Activated T-cell treated with anti-CD3 and anti-CD28 coated beads, Interleukin-2, amount 50 U/mL, for 72 hours (primary cell): ENCODE results near the gene PASK. TPM values are rescaled to one million over a fixed set of nuclear protein-coding genes. Genes with fewer than 3 reads are reported as not detected.
A peak's percentile ranks its signal among the peaks of the same experiment; 100 is the strongest.

ENCODE experiments used
- ATAC-seq, 2 donors: fragments of 150-1000 bp; cut with Tn5 transposase; replicated peaks in 1 of 2; 2 replicates each; pipeline ENCODE4 v1.10.0; 2021; ENCODE audit warnings: moderate library complexity in 2 of 2, mild to moderate bottlenecking in 1 of 2
- DNase-seq, 2 donors: peaks; one replicate each; pipeline ENCODE4 v3.0.0; 2021 to 2022; ENCODE audit warnings: mixed read lengths in 1 of 2
- H3K27ac Mint-ChIP-seq: one replicate; pipeline ENCODE4 v1.8.0; 2022; ENCODE audit warnings: mild to moderate bottlenecking, moderate library complexity, mixed read lengths
- H3K27me3 Mint-ChIP-seq: one replicate; pipeline ENCODE4 v1.8.0; 2022; ENCODE audit warnings: low read depth, mixed read lengths
- H3K36me3 Mint-ChIP-seq, 2 donors: one replicate each; pipeline ENCODE4 v1.8.0; 2022; ENCODE audit warnings: mixed read lengths in 2 of 2, mild to moderate bottlenecking in 1 of 2; ENCODE audit not compliant: insufficient read depth in 2 of 2
- H3K4me1 Mint-ChIP-seq: one replicate; pipeline ENCODE4 v1.8.0; 2022; ENCODE audit warnings: low read depth, mixed read lengths
- H3K4me3 Mint-ChIP-seq, 2 donors: one replicate each; pipeline ENCODE4 v1.8.0; 2022; ENCODE audit warnings: mild to moderate bottlenecking in 2 of 2, mixed read lengths in 2 of 2, moderate library complexity in 2 of 2
- H3K9me3 Mint-ChIP-seq, 2 donors: one replicate each; pipeline ENCODE4 v1.8.0; 2022; ENCODE audit warnings: mixed read lengths in 2 of 2
- total RNA-seq, 2 donors: library from RNA; stranded (reverse); gene quantifications; one replicate each; pipeline ENCODE4 v1.2.3, GENCODE V29; 2022

The PASK gene
- total RNA-seq, 2 donors from 2014 or later: 123 to 171 TPM

DNA sequence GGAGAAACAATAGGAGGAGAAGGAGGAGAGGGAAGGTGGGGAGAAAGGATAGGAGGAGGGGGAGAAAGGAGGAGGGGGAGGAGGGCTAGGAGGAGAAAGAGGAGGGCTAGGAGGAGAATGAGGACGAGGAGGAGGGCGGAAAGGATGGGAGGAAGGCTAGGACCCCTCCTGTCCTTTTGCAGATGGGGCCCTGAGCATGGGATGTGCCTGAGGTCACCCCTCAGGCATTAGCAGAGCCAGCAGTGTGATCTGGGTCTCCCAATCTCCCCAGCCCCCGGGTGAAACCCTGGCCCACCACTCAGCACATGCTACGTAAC, 38.6 kb upstream of the PASK start:
- H3K4me1 Mint-ChIP-seq: no peaks in the 10 kb centered on the region
- H3K27ac Mint-ChIP-seq: no peak overlapping the region
- no peak overlapping the region for H3K4me3 Mint-ChIP-seq
- H3K9me3 Mint-ChIP-seq: no peaks in the 10 kb centered on the region
- H3K36me3 Mint-ChIP-seq: no peaks in the 10 kb centered on the region
- no peaks in the 10 kb centered on the region for H3K27me3 Mint-ChIP-seq
- DNase-seq (no peak), ATAC-seq (no peak)

DNA sequence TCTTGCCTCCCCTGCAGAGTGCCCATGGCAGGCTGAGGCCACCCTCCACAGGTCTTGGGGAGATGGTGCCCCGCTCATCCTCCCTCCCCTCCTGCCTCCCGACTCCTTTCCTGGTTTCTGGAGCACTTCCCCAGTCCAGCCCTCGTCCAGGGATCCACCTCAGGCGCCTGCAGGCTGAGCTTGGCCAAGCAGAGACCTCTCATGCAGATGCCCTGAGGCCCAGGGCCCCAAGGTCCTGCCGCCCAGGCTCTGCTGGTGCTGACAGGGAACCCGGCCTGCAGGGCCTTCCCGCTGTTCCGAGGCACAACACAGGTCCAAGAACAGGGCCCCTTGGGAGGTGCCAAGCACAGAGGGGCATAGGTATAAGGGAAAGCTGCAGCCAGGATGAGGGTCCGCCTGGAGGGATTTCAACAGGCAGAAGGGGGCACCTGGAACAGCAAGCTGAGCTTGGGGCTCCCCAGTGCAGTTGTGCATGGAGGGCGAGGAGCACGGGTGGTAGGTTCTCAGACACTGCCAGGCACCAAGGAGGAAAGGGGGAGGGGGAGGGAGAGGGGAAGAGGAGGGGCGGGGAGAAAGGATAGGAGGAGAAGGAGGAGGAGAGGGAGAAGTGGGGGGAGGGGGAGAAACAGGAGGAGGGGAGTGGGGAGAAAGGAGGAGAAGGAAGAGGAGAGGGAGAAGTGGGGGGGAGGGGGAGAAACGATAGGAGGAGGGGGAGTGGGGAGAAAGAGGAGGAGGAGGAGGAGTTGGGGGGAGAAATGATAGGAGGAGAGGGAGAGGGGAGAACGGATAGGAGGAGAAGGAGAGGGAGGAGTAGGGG, 38.0 kb upstream of the PASK start:
- no peaks in the 10 kb centered on the region for H3K9me3 Mint-ChIP-seq
- H3K27me3 Mint-ChIP-seq: no peaks in the 10 kb centered on the region
- H3K4me3 Mint-ChIP-seq: no peak overlapping the region
- H3K4me1 Mint-ChIP-seq: no peaks in the 10 kb centered on the region
- no peak for ATAC-seq
- no peak for DNase-seq
- no peak overlapping the region for H3K27ac Mint-ChIP-seq
- no peaks in the 10 kb centered on the region for H3K36me3 Mint-ChIP-seq

GRCh38 chr2:241185961-241186360, 36.7 kb upstream of the PASK start:
- no peak for ATAC-seq
- H3K27me3 Mint-ChIP-seq: no peaks in the 10 kb centered on the region
- DNase-seq: no peak
- no peaks in the 10 kb centered on the region for H3K4me1 Mint-ChIP-seq
- H3K27ac Mint-ChIP-seq: no peak overlapping the region
- H3K4me3 Mint-ChIP-seq: no peak overlapping the region
- no peaks in the 10 kb centered on the region for H3K36me3 Mint-ChIP-seq
- H3K9me3 Mint-ChIP-seq: no peaks in the 10 kb centered on the region

GRCh38 chr2:241184901-241185300, 35.6 kb upstream of the PASK start:
- H3K9me3 Mint-ChIP-seq: no peaks in the 10 kb centered on the region
- no peak overlapping the region for H3K27ac Mint-ChIP-seq
- no peaks in the 10 kb centered on the region for H3K27me3 Mint-ChIP-seq
- no peak for DNase-seq
- H3K4me1 Mint-ChIP-seq: peaks cover 6% of the 10 kb centered on the region
- H3K36me3 Mint-ChIP-seq: no peaks in the 10 kb centered on the region
- no peak overlapping the region for H3K4me3 Mint-ChIP-seq
- ATAC-seq: no peak

DNA sequence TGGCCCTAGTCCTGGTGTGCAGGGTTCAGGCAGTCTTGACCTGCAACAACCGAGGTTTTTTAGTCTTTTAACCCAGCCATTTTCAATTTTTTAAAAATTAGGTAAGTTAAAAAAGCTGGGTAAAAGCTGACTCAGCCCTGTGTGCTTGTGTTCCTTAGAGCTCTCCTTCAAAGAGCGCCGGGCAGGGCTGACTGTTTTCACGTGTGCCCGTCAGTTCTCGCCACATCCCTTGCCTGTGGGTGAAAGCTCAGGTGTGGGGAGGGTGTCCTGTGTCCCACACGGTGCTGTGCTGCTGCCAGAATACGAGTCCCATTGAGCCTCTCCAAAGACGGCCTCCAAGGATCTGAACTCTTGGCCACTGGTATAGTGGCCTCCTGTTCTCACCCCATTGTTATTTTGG, 33.9 kb upstream of the PASK start:
- H3K27ac Mint-ChIP-seq: no peak overlapping the region
- no peak overlapping the region for H3K4me3 Mint-ChIP-seq
- no peaks in the 10 kb centered on the region for H3K9me3 Mint-ChIP-seq
- no peaks in the 10 kb centered on the region for H3K27me3 Mint-ChIP-seq
- H3K36me3 Mint-ChIP-seq: no peaks in the 10 kb centered on the region
- no peak for ATAC-seq
- no peak for DNase-seq
- peaks cover 16% of the 10 kb centered on the region for H3K4me1 Mint-ChIP-seq

DNA sequence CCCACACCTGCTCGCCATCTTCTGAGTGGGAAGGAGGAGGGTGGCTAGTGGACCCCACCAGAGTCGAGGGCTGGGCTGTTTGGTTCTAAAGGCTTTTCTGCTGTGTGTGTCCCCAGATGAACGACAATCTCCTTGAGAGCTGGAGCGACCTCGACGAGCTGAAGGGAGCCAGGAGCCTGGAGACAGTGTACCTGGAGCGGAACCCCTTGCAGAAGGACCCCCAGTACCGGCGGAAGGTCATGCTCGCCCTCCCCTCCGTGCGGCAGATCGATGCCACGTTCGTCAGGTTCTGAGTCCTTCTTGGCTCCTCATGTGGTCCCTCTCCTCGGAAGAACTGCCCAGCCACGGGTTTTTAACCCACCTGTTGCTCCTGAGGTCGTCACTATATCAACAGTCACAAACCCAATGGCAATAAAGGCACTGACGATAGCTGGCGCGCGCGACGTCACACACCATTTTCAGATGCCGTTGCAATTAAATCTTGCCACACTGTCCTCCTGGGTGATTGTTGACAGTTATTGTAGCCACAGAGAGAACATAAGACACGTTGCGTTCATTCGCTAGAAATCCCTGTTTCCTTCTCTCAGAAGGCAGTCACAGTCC, 33.4 kb upstream of the PASK start:
- no peak for ATAC-seq
- H3K27me3 Mint-ChIP-seq: no peaks in the 10 kb centered on the region
- H3K4me1 Mint-ChIP-seq: peaks cover 16% of the 10 kb centered on the region
- H3K36me3 Mint-ChIP-seq: no peaks in the 10 kb centered on the region
- DNase-seq: no peak
- H3K4me3 Mint-ChIP-seq: no peak overlapping the region
- H3K9me3 Mint-ChIP-seq: no peaks in the 10 kb centered on the region
- no peak overlapping the region for H3K27ac Mint-ChIP-seq

GRCh38 chr2:241182126-241182525, 32.9 kb upstream of the PASK start:
- Mint-ChIP-seq H3K36me3 (no peaks in the 10 kb centered on the region), H3K4me1 (peaks cover 16% of the 10 kb centered on the region), H3K9me3 (no peaks in the 10 kb centered on the region), H3K27ac (no peak overlapping the region), H3K27me3 (no peaks in the 10 kb centered on the region), H3K4me3 (no peak overlapping the region)
- DNase-seq (no peak), ATAC-seq (no peak)

- ATAC-seq (peak in 1 of 2 donors; percentile 5), DNase-seq (no peak)
- H3K9me3 Mint-ChIP-seq: no peaks in the 10 kb centered on the region
- no peak overlapping the region for H3K4me3 Mint-ChIP-seq
- H3K4me1 Mint-ChIP-seq: peaks cover 16% of the 10 kb centered on the region
- no peaks in the 10 kb centered on the region for H3K36me3 Mint-ChIP-seq
- no peaks in the 10 kb centered on the region for H3K27me3 Mint-ChIP-seq
- no peak overlapping the region for H3K27ac Mint-ChIP-seq
These were observed 31.2 kb upstream of the PASK start for GRCh38 chr2:241180495-241180894.

- Mint-ChIP-seq H3K27me3 (no peaks in the 10 kb centered on the region), H3K4me1 (peaks cover 16% of the 10 kb centered on the region), H3K27ac (peak overlapping the region; percentile 58), H3K4me3 (peak overlapping the region in 1 of 2 donors; percentile 21), H3K9me3 (no peaks in the 10 kb centered on the region), H3K36me3 (peaks cover 3 to 4% of the 10 kb centered on the region in 2 donors)
- DNase-seq (peak; percentile 36 to 48), ATAC-seq (peak; percentile 87 to 93)
These were observed 30.6 kb upstream of the PASK start for GRCh38 chr2:241179899-241180298.

- no peak overlapping the region for H3K27ac Mint-ChIP-seq
These were observed 29.7 kb upstream of the PASK start for GRCh38 chr2:241178961-241179360.

GRCh38 chr2:241177526-241178334, 28.5 kb upstream of the PASK start:
- Mint-ChIP-seq H3K36me3 (peaks cover 5 to 10% of the 10 kb centered on the region in 2 donors), H3K27ac (no peak overlapping the region), H3K4me1 (peaks cover 16% of the 10 kb centered on the region)

More at GRCh38 chr2:241178961-241179360, 29.7 kb upstream of the PASK start:
- Mint-ChIP-seq H3K4me1 (peaks cover 16% of the 10 kb centered on the region), H3K9me3 (no peaks in the 10 kb centered on the region), H3K36me3 (peaks cover 4 to 5% of the 10 kb centered on the region in 2 donors), H3K4me3 (no peak overlapping the region), H3K27me3 (no peaks in the 10 kb centered on the region)
- ATAC-seq (no peak), DNase-seq (no peak)

DNA sequence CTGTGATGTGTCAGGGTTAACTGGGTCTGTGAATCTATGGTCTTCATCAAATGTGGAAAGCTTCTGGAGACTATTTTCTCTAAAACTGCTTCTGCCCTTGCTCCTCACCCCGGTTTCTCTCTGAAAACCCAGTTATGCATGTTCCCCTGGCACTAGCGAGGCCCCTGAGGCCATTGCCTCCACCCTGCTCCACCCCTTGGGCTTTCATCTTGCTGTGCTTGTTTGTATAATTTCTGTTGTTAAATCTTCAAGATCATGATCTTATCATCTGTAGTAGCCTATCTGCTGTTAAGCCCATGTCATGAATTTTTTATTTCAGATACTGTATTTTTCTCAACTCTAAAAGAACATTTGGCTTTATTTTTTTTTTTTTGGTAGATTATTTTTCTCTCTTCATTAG, 24.3 kb upstream of the PASK start:
- no peaks in the 10 kb centered on the region for H3K4me1 Mint-ChIP-seq
- no peaks in the 10 kb centered on the region for H3K27me3 Mint-ChIP-seq
- H3K27ac Mint-ChIP-seq: peak overlapping the region; percentile 31
- no peak overlapping the region for H3K4me3 Mint-ChIP-seq
- peaks cover 6 to 11% of the 10 kb centered on the region in 2 donors for H3K9me3 Mint-ChIP-seq
- DNase-seq (no peak), ATAC-seq (no peak)
- peaks cover 26 to 35% of the 10 kb centered on the region in 2 donors for H3K36me3 Mint-ChIP-seq

More at GRCh38 chr2:241177526-241178334, 28.5 kb upstream of the PASK start:
- no peak for ATAC-seq
- no peak overlapping the region for H3K4me3 Mint-ChIP-seq
- no peaks in the 10 kb centered on the region for H3K9me3 Mint-ChIP-seq
- H3K27me3 Mint-ChIP-seq: no peaks in the 10 kb centered on the region
- no peak for DNase-seq

DNA sequence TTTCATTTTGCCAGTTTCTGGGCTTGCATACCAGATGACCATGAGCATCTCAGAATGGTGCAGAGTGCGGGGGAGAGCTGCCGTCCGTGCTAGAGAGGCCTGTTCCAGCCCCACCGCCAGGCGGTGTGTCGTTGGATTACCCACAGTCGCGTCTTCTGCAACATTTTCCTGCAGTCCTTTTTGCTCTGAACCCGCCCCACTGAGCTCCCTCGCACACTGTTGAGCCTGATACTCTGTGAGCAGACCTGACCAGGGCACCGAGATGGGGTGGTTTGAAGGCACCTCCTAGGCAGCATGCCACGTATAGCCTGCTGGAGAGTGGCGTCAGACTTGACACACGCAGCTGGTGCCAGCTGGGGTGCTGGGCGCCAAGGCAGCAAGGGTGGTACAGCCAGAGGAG, 19.1 kb upstream of the PASK start:
- peaks cover 6 to 11% of the 10 kb centered on the region in 2 donors for H3K9me3 Mint-ChIP-seq
- peaks cover 25 to 39% of the 10 kb centered on the region in 2 donors for H3K36me3 Mint-ChIP-seq
- no peaks in the 10 kb centered on the region for H3K4me1 Mint-ChIP-seq
- ATAC-seq (no peak), DNase-seq (no peak)
- no peaks in the 10 kb centered on the region for H3K27me3 Mint-ChIP-seq
- no peak overlapping the region for H3K4me3 Mint-ChIP-seq
- no peak overlapping the region for H3K27ac Mint-ChIP-seq
